Measurements from ENCODE around the gene NUDT5. TPM values are rescaled to one million over a fixed set of nuclear protein-coding genes. Genes with fewer than 3 reads are reported as not detected.

Gene NUDT5
- polyA plus RNA-seq, 3 donors = 28.3 to 51.1 (median 43.7) TPM

DNA sequence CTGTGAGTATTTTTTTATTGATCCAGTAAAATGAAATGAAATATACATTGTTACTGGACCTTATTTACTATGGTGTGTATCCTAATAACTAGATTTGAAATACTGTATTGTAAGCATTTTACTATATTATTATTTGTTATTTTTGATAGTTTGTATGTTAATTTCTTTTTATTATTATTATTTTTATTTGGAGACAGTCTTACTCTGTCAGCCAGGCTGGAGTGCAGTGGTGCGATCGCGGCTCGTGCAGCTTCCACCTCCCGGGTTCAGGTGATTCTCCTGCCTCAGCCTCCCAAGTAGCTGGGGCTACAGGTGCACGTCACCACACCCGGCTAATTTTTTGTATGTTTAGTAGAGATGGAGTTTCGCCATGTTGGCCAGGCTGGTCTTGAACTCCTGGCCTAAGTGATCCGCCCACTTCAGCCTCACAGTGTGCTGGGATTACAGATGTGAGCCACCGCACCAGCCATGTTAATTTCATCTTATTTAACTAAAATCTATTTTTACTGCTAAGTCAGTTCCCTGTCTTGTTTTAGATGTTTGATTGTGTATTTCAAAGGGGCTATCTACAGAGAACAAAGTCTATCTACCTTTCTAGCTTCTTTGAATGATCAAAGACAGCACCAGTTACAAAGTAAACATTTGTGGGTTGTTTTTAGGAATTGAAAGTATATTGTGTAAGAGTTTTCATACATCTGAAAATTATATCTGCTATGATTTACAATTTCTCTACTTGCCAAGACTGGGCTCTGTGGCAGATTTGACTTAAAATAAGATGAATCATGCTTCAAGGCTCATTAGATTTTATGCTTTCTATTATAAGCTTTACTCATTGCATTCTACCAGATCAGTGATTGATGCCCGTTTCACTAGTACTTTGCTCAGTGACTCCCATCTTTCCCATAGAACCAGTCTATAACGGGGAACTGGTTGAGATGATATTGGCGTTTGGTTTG, 41.9 kb upstream of the NUDT5 start:
- H3K4me3 ChIP-seq (replicated peaks in 1 of 3; ENCODE audit: low read depth in 2 of 3, low read length in 3 of 3) = no peak overlapping the region
- H3K79me2 ChIP-seq (ENCODE audit: insufficient read depth, low read length) = peaks cover 5% of the 10 kb centered on the region
- 98% methylated on average over 8 of the region's 13 CpGs for WGBS (ENCODE audit: insufficient coverage)
- H3K4me1 ChIP-seq (ENCODE audit: control insufficient read depth in 1 of 2, insufficient read depth in 2 of 2, low read length in 2 of 2) = peaks cover 13 to 20% of the 10 kb centered on the region in 2 donors
- no peak overlapping the region for H3K27ac ChIP-seq (ENCODE audit: low read depth in 1 of 2, low read length in 2 of 2)
- H3K36me3 ChIP-seq (replicated peaks in 1 of 2; ENCODE audit: control insufficient read depth in 1 of 2, insufficient read depth in 2 of 2, low read length in 2 of 2) = peaks cover 59 to 79% of the 10 kb centered on the region in 2 donors
- peaks cover 8% of the 10 kb centered on the region for H4K20me1 ChIP-seq (ENCODE audit: insufficient read depth, low read length)
- intact Hi-C loops (cut with micrococcal nuclease) = no loop called here
- no peak overlapping the region for H3K27ac Mint-ChIP-seq
- H3K9me3 ChIP-seq (replicated peaks in 1 of 2; ENCODE audit: control insufficient read depth in 1 of 2, insufficient read depth in 1 of 2, low read length in 2 of 2) = no peaks in the 10 kb centered on the region
- H3K4me2 ChIP-seq (replicated peaks; ENCODE audit: extremely low read depth, low read length, poor library complexity, severe bottlenecking) = no peak overlapping the region
- H3K4me3 Mint-ChIP-seq = no peak overlapping the region
- no peaks in the 10 kb centered on the region for H3K9me3 Mint-ChIP-seq
- no peak overlapping the region for H2AFZ ChIP-seq (ENCODE audit: insufficient read depth, low read depth, low read length, poor library complexity, severe bottlenecking)
- DNase-seq = no peak
- H3K27me3 ChIP-seq (ENCODE audit: control insufficient read depth in 2 of 2, insufficient read depth in 2 of 2, low read length in 2 of 2) = no peaks in the 10 kb centered on the region
- H3K27me3 Mint-ChIP-seq (ENCODE audit: low read depth in 3 of 3) = no peaks in the 10 kb centered on the region
- peaks cover 25% of the 10 kb centered on the region for H3K4me1 Mint-ChIP-seq
- TF ChIP-seq, protein P1, sequence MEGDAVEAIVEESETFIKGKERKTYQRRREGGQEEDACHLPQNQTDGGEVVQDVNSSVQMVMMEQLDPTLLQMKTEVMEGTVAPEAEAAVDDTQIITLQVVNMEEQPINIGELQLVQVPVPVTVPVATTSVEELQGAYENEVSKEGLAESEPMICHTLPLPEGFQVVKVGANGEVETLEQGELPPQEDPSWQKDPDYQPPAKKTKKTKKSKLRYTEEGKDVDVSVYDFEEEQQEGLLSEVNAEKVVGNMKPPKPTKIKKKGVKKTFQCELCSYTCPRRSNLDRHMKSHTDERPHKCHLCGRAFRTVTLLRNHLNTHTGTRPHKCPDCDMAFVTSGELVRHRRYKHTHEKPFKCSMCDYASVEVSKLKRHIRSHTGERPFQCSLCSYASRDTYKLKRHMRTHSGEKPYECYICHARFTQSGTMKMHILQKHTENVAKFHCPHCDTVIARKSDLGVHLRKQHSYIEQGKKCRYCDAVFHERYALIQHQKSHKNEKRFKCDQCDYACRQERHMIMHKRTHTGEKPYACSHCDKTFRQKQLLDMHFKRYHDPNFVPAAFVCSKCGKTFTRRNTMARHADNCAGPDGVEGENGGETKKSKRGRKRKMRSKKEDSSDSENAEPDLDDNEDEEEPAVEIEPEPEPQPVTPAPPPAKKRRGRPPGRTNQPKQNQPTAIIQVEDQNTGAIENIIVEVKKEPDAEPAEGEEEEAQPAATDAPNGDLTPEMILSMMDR (IDR thresholded peaks at IDR 0.05) = no peak
- H3K9ac ChIP-seq (ENCODE audit: insufficient read depth, low read length, poor library complexity, severe bottlenecking) = no peak overlapping the region
- H3K36me3 Mint-ChIP-seq = peaks cover 57 to 81% of the 10 kb centered on the region in 2 donors

- Histone ChIP-seq H4K20me1 (ENCODE audit: insufficient read depth, low read length) (peaks cover 1% of the 10 kb centered on the region), H2AFZ (ENCODE audit: insufficient read depth, low read depth, low read length, poor library complexity, severe bottlenecking) (no peak overlapping the region), H3K79me2 (ENCODE audit: insufficient read depth, low read length) (peaks cover 5% of the 10 kb centered on the region), H3K4me2 (replicated peaks; ENCODE audit: extremely low read depth, low read length, poor library complexity, severe bottlenecking) (no peak overlapping the region), H3K9ac (ENCODE audit: insufficient read depth, low read length, poor library complexity, severe bottlenecking) (no peak overlapping the region), H3K27me3 (ENCODE audit: control insufficient read depth in 2 of 2, insufficient read depth in 2 of 2, low read length in 2 of 2) (no peaks in the 10 kb centered on the region), H3K4me3 (replicated peaks in 1 of 3; ENCODE audit: low read depth in 2 of 3, low read length in 3 of 3) (no peak overlapping the region), H3K36me3 (replicated peaks in 1 of 2; ENCODE audit: control insufficient read depth in 1 of 2, insufficient read depth in 2 of 2, low read length in 2 of 2) (peaks cover 76 to 87% of the 10 kb centered on the region in 2 donors), H3K27ac (ENCODE audit: low read depth in 1 of 2, low read length in 2 of 2) (no peak overlapping the region), H3K9me3 (replicated peaks in 1 of 2; ENCODE audit: control insufficient read depth in 1 of 2, insufficient read depth in 1 of 2, low read length in 2 of 2) (no peaks in the 10 kb centered on the region), H3K4me1 (ENCODE audit: control insufficient read depth in 1 of 2, insufficient read depth in 2 of 2, low read length in 2 of 2) (peaks cover 0 to 2% of the 10 kb centered on the region in 2 donors)
- Mint-ChIP-seq H3K4me1 (peaks cover 8% of the 10 kb centered on the region), H3K9me3 (no peaks in the 10 kb centered on the region), H3K36me3 (peaks cover 69 to 83% of the 10 kb centered on the region in 2 donors), H3K27me3 (ENCODE audit: low read depth in 3 of 3) (no peaks in the 10 kb centered on the region), H3K4me3 (no peak overlapping the region), H3K27ac (no peak overlapping the region)
- TF ChIP-seq, protein P1 (IDR thresholded peaks at IDR 0.05) = no peak
- intact Hi-C loops (cut with micrococcal nuclease) = no loop called here
- no peak for DNase-seq
- 100% methylated on average over 3 of the region's 4 CpGs for WGBS (ENCODE audit: insufficient coverage)
Observed at GRCh38 chr10:12235796-12236195, 40.1 kb upstream of the NUDT5 start.

Measured in CD14-positive monocyte (primary cell).